IPS-15b (cell line): ENCODE measurements around the gene LMX1A.

ENCODE experiments used
- H3K27me3 ChIP-seq: one replicate; pipeline ENCODE4 v1.6.1; 2013; ENCODE audit warnings: low read length; ENCODE audit not compliant: control insufficient read depth, insufficient read depth
- H3K36me3 ChIP-seq: one replicate; pipeline ENCODE4 v1.6.1; 2013; ENCODE audit warnings: low read length; ENCODE audit not compliant: control insufficient read depth, insufficient read depth
- H3K4me1 ChIP-seq: one replicate; pipeline ENCODE4 v1.6.1; 2013; ENCODE audit warnings: mild to moderate bottlenecking, low read length; ENCODE audit not compliant: control insufficient read depth, insufficient read depth
- H3K4me3 ChIP-seq: one replicate; pipeline ENCODE4 v1.5.1; 2013; ENCODE audit warnings: low read depth, low read length
- H3K9ac ChIP-seq: one replicate; pipeline ENCODE4 v1.6.1; 2013; ENCODE audit warnings: low read depth, mild to moderate bottlenecking, low read length
- H3K9me3 ChIP-seq: one replicate; pipeline ENCODE4 v1.6.1; 2013; ENCODE audit warnings: mild to moderate bottlenecking, low read length; ENCODE audit not compliant: control insufficient read depth, insufficient read depth

LMX1A gene

DNA sequence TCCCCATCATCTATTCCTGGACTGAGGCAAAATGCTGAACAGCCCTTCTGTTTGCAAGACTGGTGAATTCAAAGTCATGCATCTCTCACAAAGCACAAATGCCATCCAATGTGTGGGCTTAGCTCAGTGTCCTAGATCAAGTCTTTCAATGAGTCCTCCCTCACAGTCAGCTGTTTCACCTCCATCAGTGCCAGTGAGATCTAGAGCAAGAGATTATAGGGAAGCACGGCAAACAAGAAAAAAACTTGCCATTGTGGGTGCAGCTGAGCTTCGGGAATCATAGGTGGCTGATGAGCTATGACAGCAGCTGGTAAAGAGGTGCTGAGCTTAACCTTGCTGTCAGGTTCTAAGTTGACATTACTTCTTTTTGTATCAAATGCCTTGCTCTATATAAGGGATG is 130.2 kb downstream of the LMX1A start:
- Histone ChIP-seq H3K4me1 (no peaks in the 10 kb centered on the region), H3K4me3 (no peak overlapping the region), H3K9ac (no peak overlapping the region), H3K27me3 (peaks cover 1% of the 10 kb centered on the region), H3K36me3 (no peaks in the 10 kb centered on the region), H3K9me3 (no peaks in the 10 kb centered on the region)

DNA sequence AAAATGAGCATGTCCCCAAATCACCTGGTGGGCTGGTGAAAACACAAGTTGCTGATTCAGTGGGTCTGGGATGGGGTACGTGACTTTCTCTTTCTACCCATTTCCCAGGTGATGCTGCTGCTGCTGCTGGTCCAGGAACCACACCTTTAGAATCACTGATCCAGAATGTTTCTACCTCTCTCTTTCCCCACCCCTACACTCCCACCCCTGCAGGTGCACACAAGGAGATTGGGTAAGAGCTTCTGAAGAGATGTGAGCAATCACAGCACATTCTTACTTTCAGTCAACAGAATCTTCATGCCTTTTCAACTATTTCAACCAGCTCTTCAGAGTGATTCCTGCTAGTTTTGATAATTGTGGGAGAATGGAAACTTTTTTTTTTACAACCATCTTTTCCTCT is 130.9 kb downstream of the LMX1A start:
- no peaks in the 10 kb centered on the region for H3K27me3 ChIP-seq
- H3K4me1 ChIP-seq: no peaks in the 10 kb centered on the region
- H3K4me3 ChIP-seq: no peak overlapping the region
- H3K36me3 ChIP-seq: no peaks in the 10 kb centered on the region
- H3K9me3 ChIP-seq: no peaks in the 10 kb centered on the region
- H3K9ac ChIP-seq: no peak overlapping the region

DNA sequence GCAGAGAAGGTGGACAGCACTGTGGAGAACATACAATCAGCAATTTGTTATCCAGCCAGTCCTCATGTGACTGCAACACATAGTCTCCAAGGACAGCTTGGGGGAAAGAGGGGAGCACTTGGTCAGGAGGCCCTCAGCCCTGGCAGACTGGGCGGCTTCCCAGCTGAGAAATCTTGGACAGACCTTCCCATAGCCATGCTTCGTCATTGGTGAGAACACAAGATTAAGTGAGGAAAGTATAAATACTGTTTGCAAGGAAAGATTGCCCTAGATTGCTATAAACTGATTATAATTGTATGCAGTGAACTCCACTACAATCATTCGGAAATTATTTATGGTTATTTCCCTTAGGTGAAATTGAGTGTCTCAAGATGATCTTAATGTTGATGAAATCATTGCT is 131.5 kb downstream of the LMX1A start:
- Histone ChIP-seq H3K27me3 (no peaks in the 10 kb centered on the region), H3K4me3 (no peak overlapping the region), H3K9me3 (no peaks in the 10 kb centered on the region), H3K9ac (no peak overlapping the region), H3K36me3 (no peaks in the 10 kb centered on the region), H3K4me1 (no peaks in the 10 kb centered on the region)

DNA sequence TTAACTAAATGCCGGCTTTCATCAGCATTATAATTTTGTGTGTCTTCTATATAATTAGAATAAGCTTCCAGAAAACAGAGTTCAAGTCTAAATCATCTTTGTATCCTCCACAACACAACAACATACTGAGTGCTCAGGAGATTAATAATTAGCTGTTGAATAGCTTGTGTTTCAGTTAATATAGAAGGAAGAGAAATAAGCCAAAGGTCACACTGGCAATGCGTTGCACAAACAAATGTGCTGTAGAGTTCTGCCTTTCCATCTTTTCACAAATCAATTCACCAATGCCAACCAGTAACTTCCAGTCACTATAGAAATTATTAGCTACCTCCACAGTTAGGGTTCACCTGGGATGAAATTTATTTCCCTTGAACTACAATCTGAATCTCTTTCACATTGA is 132.0 kb downstream of the LMX1A start:
- no peak overlapping the region for H3K9ac ChIP-seq
- H3K4me3 ChIP-seq: no peak overlapping the region
- H3K27me3 ChIP-seq: no peaks in the 10 kb centered on the region
- no peaks in the 10 kb centered on the region for H3K4me1 ChIP-seq
- no peaks in the 10 kb centered on the region for H3K9me3 ChIP-seq
- no peaks in the 10 kb centered on the region for H3K36me3 ChIP-seq

DNA sequence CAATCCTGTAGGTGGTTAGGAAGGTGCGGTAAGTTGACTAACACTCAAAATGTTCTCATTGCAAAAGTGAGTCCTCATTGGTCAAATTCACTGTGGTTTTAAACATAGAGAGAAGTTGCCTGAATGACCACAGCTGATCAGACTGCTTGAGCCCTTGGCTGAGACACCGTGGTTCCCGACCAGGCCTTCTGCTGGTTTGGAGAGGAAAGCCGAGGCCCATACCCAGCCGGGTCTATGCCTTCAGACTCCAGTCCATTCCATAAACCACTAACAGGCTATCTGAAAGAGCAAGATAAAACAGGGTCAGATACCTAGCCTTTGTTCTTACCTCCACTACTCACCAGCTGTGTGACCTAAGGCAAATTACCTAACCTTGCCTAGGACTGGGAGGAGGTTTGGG is 133.9 kb downstream of the LMX1A start:
- H3K27me3 ChIP-seq: no peaks in the 10 kb centered on the region
- H3K4me3 ChIP-seq: no peak overlapping the region
- H3K9me3 ChIP-seq: no peaks in the 10 kb centered on the region
- no peaks in the 10 kb centered on the region for H3K4me1 ChIP-seq
- no peaks in the 10 kb centered on the region for H3K36me3 ChIP-seq
- H3K9ac ChIP-seq: no peak overlapping the region

DNA sequence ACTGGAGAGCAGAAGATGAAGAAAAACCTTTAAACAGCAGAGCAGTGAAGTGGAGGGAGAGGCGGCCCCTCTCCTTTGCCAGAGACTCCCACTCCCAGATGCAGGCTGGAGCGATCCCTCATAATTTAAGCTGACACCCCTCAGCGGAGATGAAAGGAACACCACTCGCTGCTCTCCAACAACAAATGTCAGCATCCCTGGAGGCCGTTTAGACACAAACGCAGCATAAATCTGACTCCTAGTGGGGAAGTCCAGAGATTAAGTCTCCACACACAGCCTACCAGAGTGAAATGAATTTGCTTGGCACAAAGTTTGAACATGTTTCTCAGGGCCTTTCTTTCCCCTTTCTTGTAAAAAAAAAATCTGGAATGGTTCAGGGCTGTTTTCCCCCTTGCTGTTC is 137.8 kb downstream of the LMX1A start:
- Histone ChIP-seq H3K9ac (no peak overlapping the region), H3K4me1 (peaks cover 2% of the 10 kb centered on the region), H3K9me3 (no peaks in the 10 kb centered on the region), H3K36me3 (no peaks in the 10 kb centered on the region), H3K4me3 (no peak overlapping the region), H3K27me3 (no peaks in the 10 kb centered on the region)

DNA sequence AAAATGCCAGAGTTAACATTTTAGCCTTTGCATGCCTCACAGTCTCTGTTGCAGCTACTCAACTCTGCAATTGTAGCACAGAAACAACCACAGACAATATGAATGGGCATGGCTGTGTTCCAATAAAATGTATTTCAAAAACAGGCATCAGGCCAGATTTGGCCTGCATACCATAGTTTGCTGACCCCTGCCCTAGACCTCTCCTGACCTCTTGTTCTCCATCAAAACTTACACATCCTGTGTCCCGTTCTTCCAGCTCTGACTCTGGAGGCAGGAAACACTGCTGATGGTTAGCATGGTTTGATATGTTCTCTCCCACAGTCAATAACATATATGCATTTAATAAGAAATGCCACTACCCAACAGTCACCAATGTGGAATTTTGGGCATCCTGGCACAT is 138.6 kb downstream of the LMX1A start:
- no peaks in the 10 kb centered on the region for H3K27me3 ChIP-seq
- H3K9me3 ChIP-seq: no peaks in the 10 kb centered on the region
- H3K4me3 ChIP-seq: no peak overlapping the region
- H3K4me1 ChIP-seq: peaks cover 2% of the 10 kb centered on the region
- H3K9ac ChIP-seq: no peak overlapping the region
- H3K36me3 ChIP-seq: no peaks in the 10 kb centered on the region

DNA sequence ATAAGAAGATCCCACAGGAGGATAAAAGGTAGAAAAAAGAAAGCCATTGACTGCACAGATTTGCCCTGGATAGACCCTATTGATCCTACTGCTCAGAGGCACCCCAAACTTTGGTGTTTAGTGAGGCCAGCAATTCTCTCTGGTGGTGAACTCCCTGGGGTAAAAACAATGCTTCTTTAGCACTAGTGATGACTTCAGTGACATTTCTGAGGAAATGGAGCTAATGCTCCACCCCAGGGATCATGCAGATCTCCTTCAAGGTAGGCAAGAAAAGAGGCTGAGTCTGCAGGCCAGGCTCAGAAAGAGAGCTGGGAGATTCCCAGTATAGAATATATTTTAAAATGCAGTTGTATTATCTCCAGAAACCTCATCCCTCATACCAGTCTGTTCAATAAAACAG is 140.3 kb downstream of the LMX1A start:
- Histone ChIP-seq H3K27me3 (no peaks in the 10 kb centered on the region), H3K9ac (no peak overlapping the region), H3K9me3 (no peaks in the 10 kb centered on the region), H3K36me3 (no peaks in the 10 kb centered on the region), H3K4me1 (peaks cover 2% of the 10 kb centered on the region), H3K4me3 (no peak overlapping the region)

DNA sequence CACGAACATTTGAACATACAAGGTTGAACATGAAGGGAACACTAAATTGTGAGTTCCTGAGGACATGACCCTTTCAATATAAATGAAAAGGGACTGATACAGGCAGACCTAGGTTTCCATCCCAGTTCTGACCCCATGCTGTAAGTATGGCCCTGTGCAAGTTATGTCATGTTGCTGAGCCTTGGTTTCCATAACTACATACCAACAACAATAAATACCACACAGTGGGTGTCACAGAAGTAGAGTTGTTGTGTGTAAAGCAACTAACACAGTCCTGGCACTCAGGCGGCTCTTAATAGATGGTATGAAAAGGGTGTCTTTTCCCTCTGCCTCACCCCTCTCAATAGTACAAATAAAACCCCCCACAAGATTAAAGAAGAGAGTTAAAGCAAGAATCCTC is 140.8 kb downstream of the LMX1A start:
- H3K4me1 ChIP-seq: peaks cover 2% of the 10 kb centered on the region
- H3K4me3 ChIP-seq: no peak overlapping the region
- no peaks in the 10 kb centered on the region for H3K36me3 ChIP-seq
- H3K9me3 ChIP-seq: no peaks in the 10 kb centered on the region
- no peak overlapping the region for H3K9ac ChIP-seq
- H3K27me3 ChIP-seq: no peaks in the 10 kb centered on the region

DNA sequence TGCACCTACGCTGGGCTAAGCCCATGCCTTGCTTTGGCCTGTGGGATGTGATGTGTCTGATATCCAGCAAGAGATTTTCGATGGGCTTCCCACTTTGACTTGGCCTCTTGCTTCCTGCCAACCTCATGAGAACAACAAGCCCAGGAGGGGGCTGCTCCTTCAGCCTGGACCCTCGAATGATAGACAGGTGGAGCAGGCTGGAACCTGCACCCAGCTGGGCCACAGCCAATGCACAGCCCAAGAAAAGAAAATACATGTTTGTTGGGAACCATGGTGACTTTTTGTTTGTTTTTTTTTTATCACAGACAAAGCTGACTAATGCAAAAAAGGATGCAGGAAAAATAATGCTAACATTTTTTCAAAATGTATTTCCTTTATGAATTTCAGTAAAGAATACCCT is 144.3 kb downstream of the LMX1A start:
- peaks cover 2% of the 10 kb centered on the region for H3K4me1 ChIP-seq
- no peak overlapping the region for H3K4me3 ChIP-seq
- no peak overlapping the region for H3K9ac ChIP-seq
- no peaks in the 10 kb centered on the region for H3K36me3 ChIP-seq
- no peaks in the 10 kb centered on the region for H3K27me3 ChIP-seq
- no peaks in the 10 kb centered on the region for H3K9me3 ChIP-seq

DNA sequence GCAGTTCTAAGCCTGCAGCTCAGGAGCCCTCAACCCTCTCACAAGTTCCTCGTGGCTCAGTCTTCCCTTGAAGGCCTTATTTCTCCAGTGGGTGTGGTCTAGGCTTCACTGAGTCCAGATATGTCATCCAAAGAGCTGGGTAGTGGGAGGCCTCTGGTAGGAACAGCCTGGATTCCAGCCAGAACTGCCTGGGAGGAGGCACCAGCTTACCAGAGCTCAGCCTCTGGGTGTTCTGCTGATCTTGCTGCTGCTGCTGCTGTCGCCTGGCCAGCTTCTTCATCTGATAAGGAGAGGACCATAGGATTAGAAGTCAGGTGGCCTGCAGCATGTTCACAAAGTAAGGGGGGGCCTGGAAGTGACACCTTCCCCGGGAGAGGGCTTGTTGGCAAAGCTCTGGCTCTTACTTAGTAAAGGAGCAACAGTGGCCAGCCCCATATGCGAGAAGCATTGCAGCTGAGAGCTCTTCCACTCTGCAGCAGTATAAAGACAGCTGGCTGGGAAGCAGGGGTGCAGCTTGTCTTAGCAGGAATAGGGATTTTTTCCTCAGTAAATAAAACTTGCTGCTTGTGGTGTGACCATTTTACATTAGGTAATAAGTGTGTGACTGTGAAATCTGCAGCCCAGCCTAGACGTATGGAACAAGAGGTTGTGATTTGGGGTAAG is 148.5 kb downstream of the LMX1A start:
- H3K4me3 ChIP-seq: no peak overlapping the region
- no peak overlapping the region for H3K9ac ChIP-seq
- no peaks in the 10 kb centered on the region for H3K9me3 ChIP-seq
- no peaks in the 10 kb centered on the region for H3K27me3 ChIP-seq
- no peaks in the 10 kb centered on the region for H3K36me3 ChIP-seq
- no peaks in the 10 kb centered on the region for H3K4me1 ChIP-seq

DNA sequence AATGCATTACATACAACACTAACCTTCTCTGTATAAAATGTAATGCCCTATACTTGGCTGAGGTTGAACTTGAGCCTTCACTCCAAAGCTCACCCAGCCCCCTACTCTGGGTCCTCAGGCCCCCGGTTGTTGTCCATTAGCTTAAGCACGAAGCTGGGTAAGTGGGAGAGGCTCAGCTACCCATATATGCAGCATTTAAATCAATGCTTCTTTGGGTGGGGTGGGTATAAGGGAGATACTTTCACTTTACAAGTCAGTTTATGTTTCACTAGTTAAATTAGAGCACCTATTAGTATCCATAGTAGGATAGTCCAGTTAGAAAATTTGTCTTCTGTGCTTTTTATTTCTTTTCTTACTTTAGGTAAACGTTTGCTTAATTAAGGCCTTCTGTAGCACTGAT is 151.4 kb downstream of the LMX1A start:
- Histone ChIP-seq H3K27me3 (no peaks in the 10 kb centered on the region), H3K9ac (no peak overlapping the region), H3K9me3 (no peaks in the 10 kb centered on the region)

More for the DNA sequence above, 151.4 kb downstream of the LMX1A start:
- Histone ChIP-seq H3K36me3 (no peaks in the 10 kb centered on the region), H3K4me1 (no peaks in the 10 kb centered on the region), H3K4me3 (no peak overlapping the region)
